ENCODE measurements around the gene C9.
"Not testable (repeated sequence)": the region's sequence is repeated elsewhere in the genome, so short reads cannot be mapped to it uniquely, and the experiment has no call there.

Gene C9

DNA sequence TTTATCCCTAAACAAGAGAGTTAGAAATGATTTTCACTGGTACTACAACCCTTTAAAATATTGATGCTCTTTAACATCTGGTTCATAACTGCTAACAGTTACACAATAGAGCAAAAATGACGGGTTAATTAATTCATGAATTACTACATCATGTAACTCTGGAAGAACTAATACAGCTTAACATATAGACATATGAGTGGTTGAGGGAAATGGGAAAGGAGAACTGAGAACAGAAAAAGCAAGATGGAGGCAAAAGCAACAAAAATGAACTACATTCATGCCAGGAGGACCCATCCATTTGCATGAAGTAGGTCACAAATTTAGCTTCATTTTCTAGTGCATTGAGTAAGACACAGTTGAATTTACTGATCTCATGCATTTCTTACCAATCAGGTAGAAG, 61.8 kb downstream of the C9 start:
- Histone ChIP-seq H3K4me3 (ENCODE audit: low read length in 2 of 2) (no peak overlapping the region), H3K36me3 (ENCODE audit: control insufficient read depth in 2 of 2, insufficient read depth in 2 of 2, low read length in 2 of 2) (no peaks in the 10 kb centered on the region), H3K4me1 (ENCODE audit: control insufficient read depth in 2 of 2, insufficient read depth in 2 of 2, low read length in 2 of 2) (no peaks in the 10 kb centered on the region), H3K9me3 (ENCODE audit: control insufficient read depth in 2 of 2, low read length in 2 of 2) (no peaks in the 10 kb centered on the region), H3K9ac (ENCODE audit: low read depth in 1 of 2, low read length in 2 of 2) (no peak overlapping the region), H3K27me3 (ENCODE audit: control insufficient read depth in 2 of 2, insufficient read depth in 2 of 2, low read length in 2 of 2) (no peaks in the 10 kb centered on the region), H3K27ac (ENCODE audit: low read depth in 2 of 2, low read length in 2 of 2) (no peak overlapping the region)

DNA sequence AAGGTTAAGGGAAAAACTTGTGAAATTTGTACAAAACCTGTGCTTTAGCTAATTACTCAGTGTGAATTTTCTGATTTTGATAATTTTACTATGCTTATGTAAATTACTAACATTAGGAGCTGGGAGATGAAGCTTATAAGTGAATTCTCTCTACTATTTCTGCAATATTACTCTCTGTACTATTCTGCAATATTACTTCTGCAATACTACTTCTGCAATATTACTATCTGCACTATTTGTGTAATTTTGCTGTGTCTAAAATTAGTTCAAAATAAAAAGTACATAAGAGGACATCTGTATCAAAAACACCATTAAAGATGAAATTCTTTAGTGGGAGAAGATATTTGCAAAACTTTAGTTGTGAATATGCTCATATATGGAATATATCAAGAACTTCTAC, 62.9 kb downstream of the C9 start:
- Histone ChIP-seq H3K9me3 (ENCODE audit: control insufficient read depth in 2 of 2, low read length in 2 of 2) (no peaks in the 10 kb centered on the region), H3K27ac (ENCODE audit: low read depth in 2 of 2, low read length in 2 of 2) (no peak overlapping the region), H3K4me1 (ENCODE audit: control insufficient read depth in 2 of 2, insufficient read depth in 2 of 2, low read length in 2 of 2) (no peaks in the 10 kb centered on the region), H3K9ac (ENCODE audit: low read depth in 1 of 2, low read length in 2 of 2) (no peak overlapping the region), H3K4me3 (ENCODE audit: low read length in 2 of 2) (no peak overlapping the region), H3K27me3 (ENCODE audit: control insufficient read depth in 2 of 2, insufficient read depth in 2 of 2, low read length in 2 of 2) (no peaks in the 10 kb centered on the region), H3K36me3 (ENCODE audit: control insufficient read depth in 2 of 2, insufficient read depth in 2 of 2, low read length in 2 of 2) (no peaks in the 10 kb centered on the region)

DNA sequence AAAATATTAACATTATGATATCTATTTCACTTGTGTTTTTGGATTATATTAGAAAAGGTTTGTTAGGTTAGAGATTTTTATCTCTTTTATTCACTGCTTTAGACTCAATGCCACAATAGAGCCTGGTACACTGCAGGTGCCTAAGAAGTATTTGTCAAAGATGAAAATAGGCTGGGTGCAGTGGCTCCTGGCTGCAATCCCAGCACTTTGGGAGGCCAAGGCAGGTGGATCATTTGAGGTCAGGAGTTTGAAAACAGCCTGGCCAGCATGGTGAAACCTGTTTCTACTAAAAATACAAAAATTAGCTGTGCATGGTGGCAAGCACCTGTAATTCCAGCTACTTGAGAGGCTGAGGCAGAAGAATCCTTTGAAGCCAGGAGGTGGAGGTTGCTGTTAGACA, 64.3 kb downstream of the C9 start:
- Histone ChIP-seq H3K4me1 (ENCODE audit: control insufficient read depth in 2 of 2, insufficient read depth in 2 of 2, low read length in 2 of 2) (no peaks in the 10 kb centered on the region), H3K36me3 (ENCODE audit: control insufficient read depth in 2 of 2, insufficient read depth in 2 of 2, low read length in 2 of 2) (no peaks in the 10 kb centered on the region), H3K4me3 (ENCODE audit: low read length in 2 of 2) (no peak overlapping the region), H3K27ac (ENCODE audit: low read depth in 2 of 2, low read length in 2 of 2) (no peak overlapping the region), H3K27me3 (ENCODE audit: control insufficient read depth in 2 of 2, insufficient read depth in 2 of 2, low read length in 2 of 2) (no peaks in the 10 kb centered on the region), H3K9me3 (ENCODE audit: control insufficient read depth in 2 of 2, low read length in 2 of 2) (no peaks in the 10 kb centered on the region), H3K9ac (ENCODE audit: low read depth in 1 of 2, low read length in 2 of 2) (no peak overlapping the region)

DNA sequence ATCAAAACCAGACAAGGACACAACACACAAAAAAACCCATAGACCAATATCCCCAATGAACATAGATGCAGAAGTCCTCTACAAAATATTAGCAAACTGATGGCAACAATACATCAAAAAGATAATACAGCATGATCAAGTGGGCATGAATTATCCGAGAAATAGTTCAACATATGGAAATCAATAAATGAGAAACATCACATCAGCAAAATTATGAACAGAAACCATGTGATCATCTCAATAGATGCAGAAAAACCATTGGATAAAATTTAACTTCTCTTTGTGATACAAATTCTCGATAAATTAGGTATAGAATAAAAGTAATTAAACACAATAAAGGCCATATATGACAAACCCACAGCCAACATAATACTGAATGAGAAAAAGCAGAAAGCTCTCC, 69.6 kb downstream of the C9 start:
- Histone ChIP-seq H3K4me3 (ENCODE audit: low read length in 2 of 2) (no peak overlapping the region), H3K27ac (ENCODE audit: low read depth in 2 of 2, low read length in 2 of 2) (no peak overlapping the region), H3K9ac (ENCODE audit: low read depth in 1 of 2, low read length in 2 of 2) (no peak overlapping the region), H3K36me3 (ENCODE audit: control insufficient read depth in 2 of 2, insufficient read depth in 2 of 2, low read length in 2 of 2) (no peaks in the 10 kb centered on the region), H3K27me3 (ENCODE audit: control insufficient read depth in 2 of 2, insufficient read depth in 2 of 2, low read length in 2 of 2) (no peaks in the 10 kb centered on the region), H3K9me3 (ENCODE audit: control insufficient read depth in 2 of 2, low read length in 2 of 2) (no peaks in the 10 kb centered on the region), H3K4me1 (ENCODE audit: control insufficient read depth in 2 of 2, insufficient read depth in 2 of 2, low read length in 2 of 2) (no peaks in the 10 kb centered on the region)

DNA sequence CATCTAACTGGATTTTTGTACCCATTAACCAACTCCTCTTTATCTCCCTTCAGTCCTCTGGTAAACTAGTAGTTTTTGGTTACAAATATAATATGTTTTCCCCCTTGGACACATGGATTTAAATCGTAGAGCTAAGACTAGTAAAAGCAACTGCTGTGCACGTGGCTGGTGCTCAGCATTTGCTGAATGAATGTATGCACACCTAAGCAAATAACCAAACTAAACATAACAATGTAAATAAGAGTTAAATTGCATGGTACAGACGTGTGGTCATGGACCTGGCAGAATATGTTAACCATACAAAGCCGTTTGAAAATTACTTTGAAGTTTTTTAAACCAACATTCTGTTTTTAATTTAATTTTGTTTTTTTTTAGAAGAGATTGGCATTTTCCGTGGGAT, 79.7 kb downstream of the C9 start:
- Histone ChIP-seq H3K9ac (ENCODE audit: low read depth in 1 of 2, low read length in 2 of 2) (no peak overlapping the region), H3K4me3 (ENCODE audit: low read length in 2 of 2) (no peak overlapping the region), H3K4me1 (ENCODE audit: control insufficient read depth in 2 of 2, insufficient read depth in 2 of 2, low read length in 2 of 2) (no peaks in the 10 kb centered on the region), H3K27ac (ENCODE audit: low read depth in 2 of 2, low read length in 2 of 2) (no peak overlapping the region), H3K9me3 (ENCODE audit: control insufficient read depth in 2 of 2, low read length in 2 of 2) (no peaks in the 10 kb centered on the region), H3K27me3 (ENCODE audit: control insufficient read depth in 2 of 2, insufficient read depth in 2 of 2, low read length in 2 of 2) (no peaks in the 10 kb centered on the region), H3K36me3 (ENCODE audit: control insufficient read depth in 2 of 2, insufficient read depth in 2 of 2, low read length in 2 of 2) (no peaks in the 10 kb centered on the region)

DNA sequence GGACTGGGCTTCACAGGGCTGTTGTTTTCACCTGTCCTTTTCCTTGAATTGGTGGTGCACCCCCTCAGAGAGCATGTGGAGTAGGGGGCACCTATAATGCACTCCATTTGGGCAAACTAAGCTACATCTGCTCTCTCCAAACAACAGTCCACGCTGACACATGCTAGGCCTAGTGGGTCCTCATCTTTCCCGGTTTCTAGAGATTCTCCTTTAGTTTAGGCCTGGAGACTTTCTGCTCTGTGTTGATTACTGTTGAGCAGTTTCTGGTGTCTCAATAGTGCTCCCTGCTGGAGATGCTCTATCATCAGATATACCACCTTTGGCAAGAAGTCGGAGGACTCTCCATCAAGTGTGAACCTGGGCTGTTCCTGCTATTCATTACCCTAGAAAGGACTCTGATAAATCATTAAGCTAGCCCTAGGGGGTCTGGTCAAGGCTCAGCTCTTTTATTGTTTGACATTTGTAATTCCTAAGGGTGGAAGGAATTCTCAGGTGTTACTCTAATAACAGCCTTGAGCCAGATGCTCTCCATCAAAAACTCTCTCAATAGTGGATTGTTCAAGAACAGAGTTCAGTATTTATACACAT, 81.0 kb downstream of the C9 start:
- Histone ChIP-seq H3K4me1 (ENCODE audit: control insufficient read depth in 2 of 2, insufficient read depth in 2 of 2, low read length in 2 of 2) (no peaks in the 10 kb centered on the region), H3K9ac (ENCODE audit: low read depth in 1 of 2, low read length in 2 of 2) (no peak overlapping the region), H3K9me3 (ENCODE audit: control insufficient read depth in 2 of 2, low read length in 2 of 2) (no peaks in the 10 kb centered on the region), H3K36me3 (ENCODE audit: control insufficient read depth in 2 of 2, insufficient read depth in 2 of 2, low read length in 2 of 2) (no peaks in the 10 kb centered on the region), H3K4me3 (ENCODE audit: low read length in 2 of 2) (no peak overlapping the region), H3K27ac (ENCODE audit: low read depth in 2 of 2, low read length in 2 of 2) (no peak overlapping the region), H3K27me3 (ENCODE audit: control insufficient read depth in 2 of 2, insufficient read depth in 2 of 2, low read length in 2 of 2) (no peaks in the 10 kb centered on the region)

DNA sequence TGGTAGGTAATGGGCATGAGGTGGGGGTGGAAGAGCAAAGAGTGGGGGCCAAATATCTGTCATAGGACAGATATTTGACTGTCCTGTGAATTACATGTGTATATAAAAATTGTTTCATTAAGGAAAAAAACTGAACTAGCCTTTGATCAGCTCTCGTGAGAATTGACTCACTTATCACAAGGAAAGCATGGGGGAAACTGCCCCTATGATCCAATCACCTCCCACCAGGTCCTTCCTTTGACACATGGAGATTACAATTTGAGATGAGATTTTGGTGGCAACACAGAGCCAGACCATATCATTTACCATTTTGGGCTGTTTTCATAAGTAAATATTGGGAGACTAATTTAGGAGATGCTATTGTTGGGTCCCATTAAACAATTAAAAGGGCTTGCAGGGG, 81.7 kb downstream of the C9 start:
- Histone ChIP-seq H3K36me3 (ENCODE audit: control insufficient read depth in 2 of 2, insufficient read depth in 2 of 2, low read length in 2 of 2) (no peaks in the 10 kb centered on the region), H3K4me3 (ENCODE audit: low read length in 2 of 2) (no peak overlapping the region), H3K9me3 (ENCODE audit: control insufficient read depth in 2 of 2, low read length in 2 of 2) (no peaks in the 10 kb centered on the region), H3K27me3 (ENCODE audit: control insufficient read depth in 2 of 2, insufficient read depth in 2 of 2, low read length in 2 of 2) (no peaks in the 10 kb centered on the region), H3K9ac (ENCODE audit: low read depth in 1 of 2, low read length in 2 of 2) (no peak overlapping the region), H3K4me1 (ENCODE audit: control insufficient read depth in 2 of 2, insufficient read depth in 2 of 2, low read length in 2 of 2) (no peaks in the 10 kb centered on the region), H3K27ac (ENCODE audit: low read depth in 2 of 2, low read length in 2 of 2) (no peak overlapping the region)

DNA sequence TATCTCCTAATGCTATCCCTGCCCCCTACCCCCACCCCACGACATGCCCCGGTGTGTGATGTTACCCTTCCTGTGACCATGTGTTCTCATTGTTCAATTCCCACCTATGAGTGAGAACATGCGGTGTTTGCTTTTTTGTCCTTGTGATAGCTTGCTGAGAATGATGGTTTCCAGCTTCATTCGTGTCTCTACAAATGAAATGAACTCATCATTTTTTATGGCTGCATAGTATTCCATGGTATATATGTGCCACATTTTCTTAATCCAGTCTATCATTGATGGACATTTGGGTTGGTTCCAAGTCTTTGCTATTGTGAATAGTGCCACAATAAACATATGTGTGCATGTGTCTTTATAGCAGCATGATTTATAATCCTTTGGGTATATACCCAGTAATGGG, 88.4 kb downstream of the C9 start:
- H3K4me3 ChIP-seq (ENCODE audit: low read length in 2 of 2); H3K4me1 ChIP-seq (ENCODE audit: control insufficient read depth in 2 of 2, insufficient read depth in 2 of 2, low read length in 2 of 2); H3K9me3 ChIP-seq (ENCODE audit: control insufficient read depth in 2 of 2, low read length in 2 of 2); H3K9ac ChIP-seq (ENCODE audit: low read depth in 1 of 2, low read length in 2 of 2); H3K27me3 ChIP-seq (ENCODE audit: control insufficient read depth in 2 of 2, insufficient read depth in 2 of 2, low read length in 2 of 2); H3K27ac ChIP-seq (ENCODE audit: low read depth in 2 of 2, low read length in 2 of 2); H3K36me3 ChIP-seq (ENCODE audit: control insufficient read depth in 2 of 2, insufficient read depth in 2 of 2, low read length in 2 of 2): not testable (repeated sequence)

DNA sequence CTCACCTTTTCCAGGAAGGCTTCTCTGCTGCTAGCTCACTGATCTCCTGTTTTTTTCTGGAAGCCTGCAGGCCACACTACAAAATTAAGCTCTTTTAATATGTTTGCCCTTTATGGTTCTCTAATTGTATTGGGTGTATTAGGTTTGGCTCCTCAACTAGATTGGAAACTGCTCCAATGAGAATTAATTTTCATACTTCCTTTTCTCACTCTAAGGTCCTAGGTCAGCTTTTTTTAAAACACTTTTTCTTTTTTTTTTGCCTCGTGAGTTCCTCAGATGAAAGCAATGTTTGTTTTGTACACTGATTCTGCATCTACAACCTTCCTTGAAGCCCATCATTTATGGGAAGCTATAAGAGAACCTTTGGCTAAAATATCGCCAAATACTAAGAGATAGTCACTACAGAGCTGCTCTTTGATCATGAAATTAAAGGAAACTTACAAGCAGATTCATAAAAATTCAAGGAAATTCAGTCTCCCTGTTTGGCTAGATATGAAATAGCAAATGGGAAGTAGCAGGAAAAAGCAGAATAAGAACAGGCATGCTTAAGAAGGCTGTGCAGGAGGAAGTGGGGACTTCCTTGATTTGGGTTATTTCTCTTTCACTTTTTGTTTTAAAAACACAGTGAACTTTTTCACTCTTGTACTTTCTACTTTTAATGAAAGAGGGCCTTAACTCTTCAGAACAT, 89.8 kb downstream of the C9 start:
- H3K9me3 ChIP-seq (ENCODE audit: control insufficient read depth in 2 of 2, low read length in 2 of 2), result no peaks in the 10 kb centered on the region
- peak overlapping the region; percentile 50 to 54 for H3K27ac ChIP-seq (ENCODE audit: low read depth in 2 of 2, low read length in 2 of 2)
- H3K9ac ChIP-seq (ENCODE audit: low read depth in 1 of 2, low read length in 2 of 2), result peak overlapping the region in 1 of 2 donors; percentile 7
- no peaks in the 10 kb centered on the region for H3K36me3 ChIP-seq (ENCODE audit: control insufficient read depth in 2 of 2, insufficient read depth in 2 of 2, low read length in 2 of 2)
- peak overlapping the region in 1 of 2 donors; percentile 58 for H3K4me3 ChIP-seq (ENCODE audit: low read length in 2 of 2)
- H3K27me3 ChIP-seq (ENCODE audit: control insufficient read depth in 2 of 2, insufficient read depth in 2 of 2, low read length in 2 of 2), result no peaks in the 10 kb centered on the region
- H3K4me1 ChIP-seq (ENCODE audit: control insufficient read depth in 2 of 2, insufficient read depth in 2 of 2, low read length in 2 of 2), result peaks cover 0 to 6% of the 10 kb centered on the region in 2 donors

DNA sequence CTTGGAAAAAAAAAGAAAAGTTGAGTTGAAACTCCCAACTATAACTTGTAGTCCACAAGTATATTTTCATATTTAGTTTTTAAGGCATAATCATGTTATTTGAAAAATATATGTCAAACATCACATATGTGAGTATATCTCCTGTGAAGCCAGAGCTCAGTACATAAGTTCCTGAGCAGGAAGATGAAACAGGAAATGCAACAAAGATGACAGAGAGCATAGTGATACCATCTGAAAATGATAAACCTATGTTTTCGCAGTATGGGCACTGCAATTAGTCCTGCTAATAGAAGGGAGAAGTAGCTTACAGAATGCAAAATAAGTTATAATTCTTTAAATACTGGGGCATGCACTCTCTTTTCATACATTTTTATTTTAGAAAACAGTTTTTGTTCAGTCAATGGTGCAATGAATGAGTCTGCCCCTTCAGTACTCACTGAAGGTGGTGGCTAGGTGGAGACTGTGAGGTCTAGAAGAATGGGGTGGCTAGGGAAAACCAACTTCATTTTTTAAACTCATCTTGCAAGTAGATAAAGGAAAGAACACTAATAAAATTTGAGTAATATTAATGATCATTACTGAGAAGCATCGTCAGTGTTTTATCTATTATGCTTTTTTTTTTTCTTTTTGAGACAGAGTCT, 90.9 kb downstream of the C9 start:
- Histone ChIP-seq H3K4me3 (ENCODE audit: low read length in 2 of 2) (no peak overlapping the region), H3K9ac (ENCODE audit: low read depth in 1 of 2, low read length in 2 of 2) (no peak overlapping the region), H3K4me1 (ENCODE audit: control insufficient read depth in 2 of 2, insufficient read depth in 2 of 2, low read length in 2 of 2) (peaks cover 0 to 6% of the 10 kb centered on the region in 2 donors), H3K36me3 (ENCODE audit: control insufficient read depth in 2 of 2, insufficient read depth in 2 of 2, low read length in 2 of 2) (no peaks in the 10 kb centered on the region), H3K27ac (ENCODE audit: low read depth in 2 of 2, low read length in 2 of 2) (peak overlapping the region in 1 of 2 donors; percentile 54), H3K27me3 (ENCODE audit: control insufficient read depth in 2 of 2, insufficient read depth in 2 of 2, low read length in 2 of 2) (no peaks in the 10 kb centered on the region), H3K9me3 (ENCODE audit: control insufficient read depth in 2 of 2, low read length in 2 of 2) (no peaks in the 10 kb centered on the region)

Data from mucosa of rectum (tissue), 2 donors.